ENCODE measurements around the gene MPV17L. TPM values are rescaled to one million over a fixed set of nuclear protein-coding genes. Genes with fewer than 3 reads are reported as not detected.

MPV17L gene
- total RNA-seq, 1 experiment from 2014 or later = 6.4 TPM

- H2BK12ac ChIP-seq (ENCODE audit: insufficient read length, low read depth, low read length) = no peak overlapping the region
- no peak overlapping the region for H3T11ph ChIP-seq (ENCODE audit: low read length)
- H2BK20ac ChIP-seq (ENCODE audit: low read depth, low read length, poor library complexity, severe bottlenecking) = no peak overlapping the region
- H3K4me1 ChIP-seq (ENCODE audit: insufficient read depth, low read length) = no peaks in the 10 kb centered on the region
- H3K27me3 ChIP-seq (ENCODE audit: insufficient read depth, low read length) = no peaks in the 10 kb centered on the region
- H3K27me3 Mint-ChIP-seq (ENCODE audit: low read depth) = no peaks in the 10 kb centered on the region
- H3K14ac ChIP-seq (ENCODE audit: insufficient read depth, low read length) = no peak overlapping the region
- no peaks in the 10 kb centered on the region for H4K20me1 ChIP-seq (ENCODE audit: control insufficient read depth, insufficient read depth, insufficient read length)
- no peaks in the 10 kb centered on the region for H3K79me2 ChIP-seq (ENCODE audit: insufficient read depth, low read length)
- no peak overlapping the region for H2BK5ac ChIP-seq (ENCODE audit: insufficient read length, low read length)
- no peak overlapping the region for H3K4me3 Mint-ChIP-seq
- DNase-seq = no peak
- no peak overlapping the region for H2BK15ac ChIP-seq (ENCODE audit: low read depth, low read length)
- no peaks in the 10 kb centered on the region for H3K9me3 ChIP-seq (ENCODE audit: control insufficient read depth, low read depth, low read length)
- no peak overlapping the region for H4K91ac ChIP-seq (ENCODE audit: insufficient read length, low read depth, low read length)
- no peak overlapping the region for H3K18ac ChIP-seq (ENCODE audit: insufficient read length, low read depth, low read length)
- no CpG with 5 or more reads among the region's 4 CpGs for WGBS (ENCODE audit: extremely low coverage, insufficient read length, low lambda C conversion rate)
- H2AFZ ChIP-seq (ENCODE audit: low read length) = no peak overlapping the region
- H3K4ac ChIP-seq (ENCODE audit: low read depth, low read length) = no peak overlapping the region
- H3K4me2 ChIP-seq (ENCODE audit: insufficient read depth, insufficient read length, low read length) = no peak overlapping the region
- H3K56ac ChIP-seq (ENCODE audit: insufficient read length, low read depth, low read length) = no peak overlapping the region
- H3K4me1 Mint-ChIP-seq = no peaks in the 10 kb centered on the region
- H3K23ac ChIP-seq (ENCODE audit: insufficient read length, low read depth, low read length) = no peak overlapping the region
- H3K79me1 ChIP-seq (ENCODE audit: insufficient read depth, low read depth, low read length, poor library complexity, severe bottlenecking) = no peaks in the 10 kb centered on the region
- peaks cover 2 to 6% of the 10 kb centered on the region in 2 experiments; a peak in 1 of 5 replicates for H3K9me3 Mint-ChIP-seq
- H4K8ac ChIP-seq (replicated peaks; ENCODE audit: insufficient read length, low read depth, low read length) = no peak overlapping the region
- peak overlapping the region in 2 of 3 experiments; percentile 37 to 57; a peak in 3 of 7 replicates for H3K27ac Mint-ChIP-seq
- H3K9ac ChIP-seq (ENCODE audit: extremely low read depth, insufficient read length, low read length) = no peak overlapping the region
- TF ChIP-seq CTCF (conservative IDR thresholded peaks at IDR 0.05) = no peak
- no peak overlapping the region for H2BK120ac ChIP-seq (ENCODE audit: low read depth, low read length, poor library complexity, severe bottlenecking)
- no peaks in the 10 kb centered on the region for H3K23me2 ChIP-seq (ENCODE audit: insufficient read length, low read depth, low read length, poor library complexity, severe bottlenecking)
- no peak overlapping the region for H2AK5ac ChIP-seq (ENCODE audit: insufficient read length, low read length)
- no peak overlapping the region for H3K27ac ChIP-seq (ENCODE audit: insufficient read length, low read depth, low read length)
- H4K5ac ChIP-seq (ENCODE audit: insufficient read length, low read depth, low read length) = no peak overlapping the region
- peaks cover 0 to 6% (median 0%) of the 10 kb centered on the region in 3 experiments; a peak in 3 of 7 replicates for H3K36me3 Mint-ChIP-seq (ENCODE audit: insufficient read depth in 1 of 3, low read depth in 3 of 3)
These were observed 48.2 kb downstream of the MPV17L start for GRCh38 chr16:15443753-15444152.
